Astrocyte of the spinal cord (primary cell): ENCODE measurements around the gene PLA2G12A.

Source experiments
- DNase-seq: peaks from one replicate; pipeline ENCODE4 v3.0.0; 2011; ENCODE audit warnings: low read depth, low spot score
- H3K4me3 ChIP-seq: 2 replicates; pipeline ENCODE4 v1.5.1; 2011; ENCODE audit warnings: low read depth, mild to moderate bottlenecking, low read length, moderate library complexity
- in situ Hi-C: cut with HindIII; loops from 2 replicates; pipeline ENCODE4 v1.10.0; 2017; ENCODE audit warnings: low sequenced_read_pairs
- TF ChIP-seq, protein P1 (sequence below): IDR thresholded peaks from 2 replicates; pipeline ENCODE4 v1.5.1; 2012; ENCODE audit warnings: low read depth, mild to moderate bottlenecking, low read length, inconsistent platforms

PLA2G12A gene

DNA sequence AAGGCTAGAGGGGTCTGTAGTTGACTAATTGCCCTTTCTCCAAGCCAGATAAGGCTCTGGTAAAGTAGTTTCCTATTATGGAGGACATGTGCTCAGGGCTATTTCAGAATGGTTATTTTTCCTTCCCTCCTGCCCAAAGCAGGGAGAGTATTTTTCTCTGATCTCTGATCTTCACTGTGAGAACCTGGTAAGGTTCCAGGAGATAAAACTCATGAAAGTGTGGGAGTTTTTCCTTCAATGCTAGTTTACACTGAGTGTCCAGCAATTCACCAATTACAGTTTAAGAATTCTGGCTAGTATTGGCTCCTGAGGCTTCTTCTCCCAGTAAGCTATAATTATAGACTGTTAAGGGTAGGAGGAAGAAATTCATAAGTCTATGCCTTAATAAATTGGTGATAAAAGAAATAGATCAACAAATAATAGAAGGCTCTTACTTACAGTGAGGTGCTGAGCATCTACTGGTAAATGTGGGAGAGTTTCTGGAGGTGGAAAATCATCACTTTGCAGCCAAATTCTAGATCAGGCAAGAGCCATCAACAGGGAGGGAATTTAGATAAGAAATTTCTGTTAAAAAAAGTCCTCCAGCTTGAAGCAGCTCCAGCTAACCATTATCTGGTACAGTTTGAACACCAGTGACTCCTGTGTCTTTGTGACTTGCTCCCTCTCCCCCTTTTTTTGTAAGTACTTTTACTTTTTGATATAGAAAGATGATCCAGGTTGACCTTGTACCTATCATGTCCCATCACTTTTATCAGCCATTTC lies 57.5 kb downstream of the PLA2G12A start:
- DNase-seq, result no peak
- no peak overlapping the region for H3K4me3 ChIP-seq
- in situ Hi-C loops, result no loop called here
- TF ChIP-seq, protein P1, sequence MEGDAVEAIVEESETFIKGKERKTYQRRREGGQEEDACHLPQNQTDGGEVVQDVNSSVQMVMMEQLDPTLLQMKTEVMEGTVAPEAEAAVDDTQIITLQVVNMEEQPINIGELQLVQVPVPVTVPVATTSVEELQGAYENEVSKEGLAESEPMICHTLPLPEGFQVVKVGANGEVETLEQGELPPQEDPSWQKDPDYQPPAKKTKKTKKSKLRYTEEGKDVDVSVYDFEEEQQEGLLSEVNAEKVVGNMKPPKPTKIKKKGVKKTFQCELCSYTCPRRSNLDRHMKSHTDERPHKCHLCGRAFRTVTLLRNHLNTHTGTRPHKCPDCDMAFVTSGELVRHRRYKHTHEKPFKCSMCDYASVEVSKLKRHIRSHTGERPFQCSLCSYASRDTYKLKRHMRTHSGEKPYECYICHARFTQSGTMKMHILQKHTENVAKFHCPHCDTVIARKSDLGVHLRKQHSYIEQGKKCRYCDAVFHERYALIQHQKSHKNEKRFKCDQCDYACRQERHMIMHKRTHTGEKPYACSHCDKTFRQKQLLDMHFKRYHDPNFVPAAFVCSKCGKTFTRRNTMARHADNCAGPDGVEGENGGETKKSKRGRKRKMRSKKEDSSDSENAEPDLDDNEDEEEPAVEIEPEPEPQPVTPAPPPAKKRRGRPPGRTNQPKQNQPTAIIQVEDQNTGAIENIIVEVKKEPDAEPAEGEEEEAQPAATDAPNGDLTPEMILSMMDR, result no peak

DNA sequence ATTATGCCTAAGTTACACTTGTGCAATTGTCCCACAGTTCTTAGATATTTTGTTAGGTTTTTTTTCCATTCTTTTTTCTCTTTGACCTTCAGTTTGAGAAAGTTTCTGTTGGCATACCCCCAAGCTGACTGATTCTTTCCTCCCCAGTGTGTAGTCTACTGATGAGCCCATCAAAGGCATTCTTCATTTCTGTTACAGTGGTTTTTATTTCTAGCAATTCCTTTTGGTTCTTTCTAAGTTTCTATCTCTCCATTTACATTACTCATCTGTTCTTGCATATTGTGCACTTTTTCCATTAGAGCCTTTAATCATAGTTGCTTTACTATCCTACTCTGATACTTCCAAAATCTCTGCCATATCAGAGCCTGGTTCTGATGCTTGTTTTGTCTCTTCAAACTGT lies 58.5 kb downstream of the PLA2G12A start:
- in situ Hi-C loops, result no loop called here
- TF ChIP-seq, protein P1, result no peak
- H3K4me3 ChIP-seq, result no peak overlapping the region
- DNase-seq, result no peak

DNA sequence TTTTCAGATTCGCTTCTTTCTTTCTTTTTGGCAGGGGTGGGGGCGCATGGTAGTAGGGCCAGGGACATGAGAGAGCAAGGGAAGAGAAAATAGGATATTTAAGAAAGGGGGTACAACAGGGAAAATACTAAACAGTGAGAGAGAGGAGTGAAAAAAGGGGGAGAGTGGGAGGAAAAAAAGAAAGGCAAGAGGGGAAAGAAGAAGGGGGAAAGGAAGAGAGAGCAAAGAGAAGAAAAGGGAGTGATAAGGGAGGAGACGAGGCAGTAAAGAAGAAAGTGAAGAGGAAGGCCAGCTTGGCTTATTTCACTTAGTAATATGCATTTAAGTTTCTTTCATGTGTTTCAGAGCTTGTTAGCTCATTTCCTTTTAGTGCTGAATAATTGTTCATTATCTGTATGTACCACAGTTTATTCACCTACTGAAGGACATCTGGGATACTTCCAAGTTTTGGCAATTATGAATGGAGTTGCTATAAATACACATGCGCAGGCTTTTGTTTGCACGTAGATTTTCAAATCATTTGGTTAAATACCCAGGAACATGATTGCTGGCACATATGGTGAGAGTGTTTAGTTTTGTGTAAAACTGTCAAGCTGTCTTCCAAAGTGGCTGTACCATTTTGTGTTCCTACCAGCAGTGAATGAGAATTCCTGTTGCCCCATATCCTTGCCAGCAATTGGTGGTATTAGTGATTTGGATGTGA lies 63.9 kb downstream of the PLA2G12A start:
- TF ChIP-seq, protein P1, result no peak
- in situ Hi-C loops, result no loop called here

DNA sequence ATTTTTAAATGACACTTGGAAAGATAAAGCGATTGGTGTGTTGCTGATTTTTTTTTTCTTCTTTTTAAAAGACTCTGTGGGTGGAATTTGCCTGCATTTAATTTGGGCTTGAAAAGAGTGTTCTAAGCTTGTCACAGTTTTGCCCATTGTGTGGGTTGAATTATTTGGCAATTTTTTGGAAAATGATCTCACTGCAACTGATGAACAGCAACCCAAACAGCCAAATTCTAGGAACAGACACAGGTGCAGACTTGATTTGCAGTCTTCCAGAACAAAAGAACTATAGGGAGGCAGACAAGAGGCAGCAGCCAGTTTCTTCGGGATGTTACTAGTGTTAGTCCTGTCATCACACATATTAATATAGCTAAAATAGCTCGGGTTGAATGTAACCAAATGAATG lies 67.1 kb downstream of the PLA2G12A start:
- no peak for DNase-seq
- TF ChIP-seq, protein P1, result no peak
- in situ Hi-C loops, result no loop called here
- no peak overlapping the region for H3K4me3 ChIP-seq

More for the DNA sequence above, 63.9 kb downstream of the PLA2G12A start:
- DNase-seq, result no peak
- H3K4me3 ChIP-seq, result no peak overlapping the region

DNA sequence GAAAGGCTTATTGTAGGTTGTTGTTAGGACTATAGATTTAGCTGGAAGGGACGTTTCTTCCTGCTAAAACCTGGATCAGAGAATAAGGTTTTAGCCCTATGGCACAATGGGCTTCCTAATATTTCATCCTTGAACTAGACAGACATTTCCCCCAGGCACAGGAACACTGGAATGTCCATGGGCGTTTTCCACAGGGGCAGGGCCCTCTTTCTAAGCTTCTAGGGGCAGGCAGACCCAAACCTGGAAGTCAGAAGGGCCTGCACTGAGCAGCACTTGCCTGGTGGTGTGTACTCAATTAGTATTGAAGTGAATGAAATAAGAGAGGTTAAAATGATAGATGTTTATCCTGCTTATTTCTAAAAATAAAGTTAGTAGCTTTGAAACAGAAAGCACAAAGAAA lies 67.8 kb downstream of the PLA2G12A start:
- no peak overlapping the region for H3K4me3 ChIP-seq
- DNase-seq, result no peak
- in situ Hi-C loops, result no loop called here
- TF ChIP-seq, protein P1, result no peak
